Hematopoietic multipotent progenitor cell treated with erythropoietin and hydrocortisone succinate and interleukin-3 and kit ligand, for 17 days (in vitro differentiated cells): ENCODE results near the gene MYO1C.
"Not testable (repeated sequence)": the region's sequence is repeated elsewhere in the genome, so short reads cannot be mapped to it uniquely, and the experiment has no call there.

Source experiments
- DNase-seq: peaks from one replicate; pipeline ENCODE4 v3.0.0-alpha.2; 2015; ENCODE audit warnings: low spot score

Gene MYO1C

GRCh38 chr17:1422885-1423284 lies 69.6 kb downstream of the MYO1C start:
- DNase-seq: no peak

GRCh38 chr17:1421470-1421869 lies 71.0 kb downstream of the MYO1C start:
- DNase-seq: no peak

- DNase-seq: no peak
These were observed 71.5 kb downstream of the MYO1C start for GRCh38 chr17:1420981-1421380.

- DNase-seq: no peak
These were observed 72.3 kb downstream of the MYO1C start for GRCh38 chr17:1420163-1420562.

GRCh38 chr17:1418476-1418875 lies 74.0 kb downstream of the MYO1C start:
- not testable (repeated sequence) for DNase-seq

GRCh38 chr17:1416414-1416813 lies 76.1 kb downstream of the MYO1C start:
- no peak for DNase-seq

GRCh38 chr17:1414634-1415033 lies 77.9 kb downstream of the MYO1C start:
- no peak for DNase-seq
